ENCODE measurements around the gene ATG3. TPM values are rescaled to one million over a fixed set of nuclear protein-coding genes. Genes with fewer than 3 reads are reported as not detected.

The ATG3 gene
- total and polyA plus RNA-seq, 2 of the 8 experiments (the other 6 are each of a cell fraction or from before 2014, with no cell fraction given), result 27.3 to 55.3 TPM

DNA sequence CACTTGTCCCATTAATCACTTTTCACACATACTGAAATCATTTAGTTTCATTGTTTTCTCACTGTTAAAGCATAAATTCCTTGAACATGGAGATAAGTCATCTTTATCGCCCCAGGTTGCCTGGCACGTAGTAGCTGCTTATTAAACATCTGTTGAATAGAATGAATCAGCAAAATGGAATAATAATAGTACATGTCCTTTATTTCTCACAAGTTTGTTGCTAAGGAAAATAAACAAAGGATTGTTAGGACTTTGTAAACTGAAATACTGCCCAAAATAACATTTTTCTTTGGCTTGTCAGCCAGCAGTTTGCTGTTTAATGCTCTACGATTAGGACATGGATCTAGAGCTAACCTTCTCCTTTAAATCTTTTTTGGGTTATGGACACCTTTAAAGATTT lies 17.9 kb upstream of the ATG3 start:
- no peak overlapping the region for H2AFZ ChIP-seq (ENCODE audit: low read length)
- H4K5ac ChIP-seq (ENCODE audit: insufficient read length, low read depth, low read length), result no peak overlapping the region
- no peak overlapping the region for H3K14ac ChIP-seq (ENCODE audit: insufficient read length)
- H3K4me2 ChIP-seq (ENCODE audit: insufficient read depth in 1 of 2, low read depth in 2 of 2, low read length in 2 of 2), result no peak overlapping the region
- no peak overlapping the region for H2BK120ac ChIP-seq (replicated peaks; ENCODE audit: low read depth, low read length)
- ChIA-PET POLR2A (ENCODE audit: partially characterized antibody) (interaction anchor here (1.0 to 1.6 kb wide), 2 partner anchors 18 to 62 kb away, joined by 3 read pairs; partner anchors contain the start of genes ATG3 and SLC35A5), CTCF (ENCODE audit: partially characterized antibody) (interaction anchor here (0.8 to 1.8 kb wide), 7 partner anchors 35 to 401 kb away, joined by 3 to 5 read pairs (median 4); partner anchors contain the start of gene SLC9C1)
- H3K4me3 ChIP-seq (ENCODE audit: extremely low read depth in 1 of 4, insufficient read depth in 2 of 4, low read depth in 3 of 4, low read length in 4 of 4), result no peak overlapping the region
- H3K27me3 ChIP-seq (replicated peaks in 1 of 4; ENCODE audit: control insufficient read depth in 3 of 4, extremely low read depth in 1 of 4, insufficient read depth in 3 of 4, low read length in 3 of 4), result no peaks in the 10 kb centered on the region
- H2BK15ac ChIP-seq (ENCODE audit: low read length), result no peak overlapping the region
- H3K79me1 ChIP-seq (ENCODE audit: low read depth, low read length), result no peaks in the 10 kb centered on the region
- H2BK12ac ChIP-seq (ENCODE audit: low read depth, low read length), result no peak overlapping the region
- FAIRE-seq (no peak), DNase-seq (ENCODE audit: low read depth in 1 of 2, low spot score in 2 of 2) (no peak)
- no peak overlapping the region for H3K4ac ChIP-seq (replicated peaks; ENCODE audit: insufficient read length, low read depth, low read length)
- no peak overlapping the region for H4K91ac ChIP-seq (replicated peaks; ENCODE audit: insufficient read length, low read length)
- H2BK5ac ChIP-seq (ENCODE audit: low read depth, low read length), result no peak overlapping the region
- no peaks in the 10 kb centered on the region for H4K20me1 ChIP-seq (replicated peaks in 1 of 2; ENCODE audit: control insufficient read depth in 1 of 2, insufficient read depth in 2 of 2, low read length in 2 of 2)
- no peak overlapping the region for H3K9ac ChIP-seq (replicated peaks in 1 of 4; ENCODE audit: extremely low read depth in 1 of 4, low read depth in 3 of 4, low read length in 3 of 4)
- no peak overlapping the region for H4K8ac ChIP-seq (ENCODE audit: extremely low read depth, insufficient read depth, low read length)
- H3K36me3 ChIP-seq (ENCODE audit: control insufficient read depth in 2 of 4, insufficient read depth in 4 of 4, low read length in 3 of 4), result peaks cover 0 to 41% (median 6%) of the 10 kb centered on the region in 4 experiments; a peak in 4 of 8 replicates
- no peaks in the 10 kb centered on the region; a peak in 1 of 7 replicates for H3K4me1 ChIP-seq (replicated peaks in 1 of 4; ENCODE audit: control insufficient read depth in 3 of 4, insufficient read depth in 4 of 4, low read length in 3 of 4)
- no peak overlapping the region for H3K27ac ChIP-seq (ENCODE audit: low read depth, low read length)
- H2BK20ac ChIP-seq (ENCODE audit: low read length), result no peak overlapping the region
- no peak overlapping the region for H3K23ac ChIP-seq (ENCODE audit: insufficient read length)
- H2AK5ac ChIP-seq (ENCODE audit: low read depth, low read length), result no peak overlapping the region
- H3K9me3 ChIP-seq (ENCODE audit: insufficient read depth in 2 of 2, low read depth in 1 of 2, low read length in 1 of 2), result no peaks in the 10 kb centered on the region
- TF ChIP-seq BACH1 (IDR thresholded peaks at IDR 0.05; ENCODE audit: low read length) (no peak), KDM4A (IDR thresholded peaks at IDR 0.05; ENCODE audit: low read depth, low read length, severe bottlenecking) (no peak), EP300 (IDR thresholded peaks at IDR 0.05; ENCODE audit: borderline replicate concordance in 1 of 2, low read depth in 2 of 2, low read length in 2 of 2) (no peak)
- TF ChIP-seq, protein P1, sequence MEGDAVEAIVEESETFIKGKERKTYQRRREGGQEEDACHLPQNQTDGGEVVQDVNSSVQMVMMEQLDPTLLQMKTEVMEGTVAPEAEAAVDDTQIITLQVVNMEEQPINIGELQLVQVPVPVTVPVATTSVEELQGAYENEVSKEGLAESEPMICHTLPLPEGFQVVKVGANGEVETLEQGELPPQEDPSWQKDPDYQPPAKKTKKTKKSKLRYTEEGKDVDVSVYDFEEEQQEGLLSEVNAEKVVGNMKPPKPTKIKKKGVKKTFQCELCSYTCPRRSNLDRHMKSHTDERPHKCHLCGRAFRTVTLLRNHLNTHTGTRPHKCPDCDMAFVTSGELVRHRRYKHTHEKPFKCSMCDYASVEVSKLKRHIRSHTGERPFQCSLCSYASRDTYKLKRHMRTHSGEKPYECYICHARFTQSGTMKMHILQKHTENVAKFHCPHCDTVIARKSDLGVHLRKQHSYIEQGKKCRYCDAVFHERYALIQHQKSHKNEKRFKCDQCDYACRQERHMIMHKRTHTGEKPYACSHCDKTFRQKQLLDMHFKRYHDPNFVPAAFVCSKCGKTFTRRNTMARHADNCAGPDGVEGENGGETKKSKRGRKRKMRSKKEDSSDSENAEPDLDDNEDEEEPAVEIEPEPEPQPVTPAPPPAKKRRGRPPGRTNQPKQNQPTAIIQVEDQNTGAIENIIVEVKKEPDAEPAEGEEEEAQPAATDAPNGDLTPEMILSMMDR (IDR thresholded peaks at IDR 0.05; ENCODE audit: control extremely low read depth in 1 of 3, insufficient read depth in 1 of 3, low read depth in 1 of 3, low read length in 3 of 3), result no peak
- H3K56ac ChIP-seq (replicated peaks; ENCODE audit: insufficient read length, low read depth, low read length), result no peak overlapping the region
- no peak overlapping the region for H3K18ac ChIP-seq (ENCODE audit: extremely low read depth, low read length)
- no peaks in the 10 kb centered on the region for H3K79me2 ChIP-seq (ENCODE audit: control insufficient read depth in 1 of 2, insufficient read depth in 2 of 2, low read length in 2 of 2)
- WGBS, 2 experiments (ENCODE audit: extremely low coverage in 1 of 2, insufficient coverage in 1 of 2, insufficient read length in 1 of 2, insufficient replicate concordance in 2 of 2, low coverage in 1 of 2, low lambda C conversion rate in 2 of 2, missing lambda C conversion rate in 1 of 2), result 92% methylated on average over 3 of the region's 3 CpGs; no CpG with 5 or more reads in 1 of the 2 experiments
- H3K23me2 ChIP-seq (ENCODE audit: low read depth, low read length), result no peaks in the 10 kb centered on the region
